AG04450 (cell line): ENCODE results near the gene CREBRF. TPM values are rescaled to one million over a fixed set of nuclear protein-coding genes. Genes with fewer than 3 reads are reported as not detected.

Experiments
- CTCF ChIA-PET: fragments of 300-600, 350-600 bp; formaldehyde crosslinking; extraction: SDS; loops from one replicate; lab custom pipeline; 2022; ENCODE audit warnings: antibody characterized with exemption, inconsistent platforms; lab: Charles Lee
- POLR2A ChIA-PET: fragments of 350-600 bp; formaldehyde crosslinking; extraction: SDS; loops from one replicate; lab custom pipeline; 2021; ENCODE audit warnings: antibody characterized with exemption, inconsistent platforms; lab: Yijun Ruan, JAX
- DNase-seq: peaks from one replicate; pipeline ENCODE4 v3.0.0-alpha.2; 2011; ENCODE audit warnings: low read depth, low spot score
- H3K27ac ChIP-seq: one replicate; pipeline ENCODE4 v1.5.1; 2012; ENCODE audit warnings: low read depth, low read length, control low read depth
- H3K27me3 ChIP-seq: one replicate; pipeline ENCODE4 v1.6.0; 2012; ENCODE audit warnings: low read length; ENCODE audit not compliant: control insufficient read depth, insufficient read depth
- H3K4me3 ChIP-seq: 2 replicates; pipeline ENCODE4 v1.5.1; 2011; ENCODE audit warnings: mild to moderate bottlenecking, low read depth, low read length, control low read depth
- H3K9me3 ChIP-seq: 2 replicates; pipeline ENCODE4 v1.5.1; 2012; ENCODE audit warnings: low read length; ENCODE audit not compliant: control insufficient read depth, insufficient read depth
- polyA minus RNA-seq: library from RNA; depleted of rRNA, polyadenylated mRNA; stranded (reverse); fragments of >200 nt; gene quantifications from 2 replicates; pipeline ENCODE4 v1.2.3, GENCODE V29; 2011; rRNA and poly(A)+ RNA removed
- polyA plus RNA-seq: library from polyadenylated mRNA; depleted of rRNA; stranded (reverse); fragments of >200 nt; gene quantifications from 2 replicates; pipeline ENCODE4 v1.2.3, GENCODE V29; 2011; rRNA removed
- TF ChIP-seq, protein P1 (sequence below): IDR thresholded peaks from 2 replicates; pipeline ENCODE4 v1.5.1; 2011; ENCODE audit warnings: low read depth, low read length, control low read depth, inconsistent platforms

Gene CREBRF, protein sequence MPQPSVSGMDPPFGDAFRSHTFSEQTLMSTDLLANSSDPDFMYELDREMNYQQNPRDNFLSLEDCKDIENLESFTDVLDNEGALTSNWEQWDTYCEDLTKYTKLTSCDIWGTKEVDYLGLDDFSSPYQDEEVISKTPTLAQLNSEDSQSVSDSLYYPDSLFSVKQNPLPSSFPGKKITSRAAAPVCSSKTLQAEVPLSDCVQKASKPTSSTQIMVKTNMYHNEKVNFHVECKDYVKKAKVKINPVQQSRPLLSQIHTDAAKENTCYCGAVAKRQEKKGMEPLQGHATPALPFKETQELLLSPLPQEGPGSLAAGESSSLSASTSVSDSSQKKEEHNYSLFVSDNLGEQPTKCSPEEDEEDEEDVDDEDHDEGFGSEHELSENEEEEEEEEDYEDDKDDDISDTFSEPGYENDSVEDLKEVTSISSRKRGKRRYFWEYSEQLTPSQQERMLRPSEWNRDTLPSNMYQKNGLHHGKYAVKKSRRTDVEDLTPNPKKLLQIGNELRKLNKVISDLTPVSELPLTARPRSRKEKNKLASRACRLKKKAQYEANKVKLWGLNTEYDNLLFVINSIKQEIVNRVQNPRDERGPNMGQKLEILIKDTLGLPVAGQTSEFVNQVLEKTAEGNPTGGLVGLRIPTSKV
- 15.6 and 20.4 TPM in 2 replicates for polyA plus RNA-seq
- 34.7 and 37.0 TPM in 2 replicates for polyA minus RNA-seq

DNA sequence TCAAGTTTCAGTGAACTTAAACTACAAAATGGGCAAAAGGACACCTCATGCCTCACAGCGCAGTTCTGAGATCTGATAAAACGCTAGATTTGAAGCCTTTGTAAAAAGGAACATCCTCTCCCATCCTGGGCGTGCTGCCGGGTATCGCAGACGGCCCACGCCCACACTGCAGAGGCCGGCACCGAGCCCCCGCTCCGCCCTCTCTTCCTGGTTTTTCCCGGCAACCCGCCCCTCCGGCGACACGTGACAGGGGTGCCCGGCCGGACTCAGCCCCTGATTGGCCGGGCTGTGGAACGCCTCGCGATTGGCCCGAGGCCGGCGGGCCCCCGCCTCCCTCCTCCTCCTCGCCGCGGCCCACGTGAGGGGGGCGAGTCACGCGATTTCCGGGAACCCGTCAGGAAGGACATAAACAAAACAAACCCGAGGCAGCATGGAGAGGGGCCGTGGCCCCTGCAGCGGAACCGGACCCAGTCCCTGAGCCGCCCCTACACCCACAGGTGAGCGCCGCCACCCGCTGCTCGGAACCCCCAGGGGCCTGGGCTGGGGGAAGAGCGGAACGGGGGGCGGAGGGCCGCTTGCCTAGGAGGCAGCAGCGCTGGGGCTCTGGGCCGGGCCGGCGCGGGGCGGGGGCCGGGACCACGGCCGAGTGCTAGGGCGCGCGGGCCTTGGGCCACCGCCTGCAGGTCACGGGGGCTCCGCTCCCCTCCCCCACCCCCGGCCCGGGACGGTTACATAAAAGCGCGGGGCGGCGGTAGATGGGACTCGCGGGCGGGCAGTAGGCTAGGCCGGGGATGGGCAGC lies at the start of gene CREBRF:
Gene CREBRF (plus strand): TSS at position 370 of the 800 bp plus-strand sequence. CDS start 24,424 bp downstream, outside the sequence.
- TF ChIP-seq, protein P1, sequence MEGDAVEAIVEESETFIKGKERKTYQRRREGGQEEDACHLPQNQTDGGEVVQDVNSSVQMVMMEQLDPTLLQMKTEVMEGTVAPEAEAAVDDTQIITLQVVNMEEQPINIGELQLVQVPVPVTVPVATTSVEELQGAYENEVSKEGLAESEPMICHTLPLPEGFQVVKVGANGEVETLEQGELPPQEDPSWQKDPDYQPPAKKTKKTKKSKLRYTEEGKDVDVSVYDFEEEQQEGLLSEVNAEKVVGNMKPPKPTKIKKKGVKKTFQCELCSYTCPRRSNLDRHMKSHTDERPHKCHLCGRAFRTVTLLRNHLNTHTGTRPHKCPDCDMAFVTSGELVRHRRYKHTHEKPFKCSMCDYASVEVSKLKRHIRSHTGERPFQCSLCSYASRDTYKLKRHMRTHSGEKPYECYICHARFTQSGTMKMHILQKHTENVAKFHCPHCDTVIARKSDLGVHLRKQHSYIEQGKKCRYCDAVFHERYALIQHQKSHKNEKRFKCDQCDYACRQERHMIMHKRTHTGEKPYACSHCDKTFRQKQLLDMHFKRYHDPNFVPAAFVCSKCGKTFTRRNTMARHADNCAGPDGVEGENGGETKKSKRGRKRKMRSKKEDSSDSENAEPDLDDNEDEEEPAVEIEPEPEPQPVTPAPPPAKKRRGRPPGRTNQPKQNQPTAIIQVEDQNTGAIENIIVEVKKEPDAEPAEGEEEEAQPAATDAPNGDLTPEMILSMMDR = no peak
- CTCF ChIA-PET = interaction anchor here (0.7 to 1.4 kb wide), 2 partner anchors 14 to 125 kb away, joined by 3 read pairs; no protein-coding TSS in a partner anchor
- H3K27me3 ChIP-seq = no peaks in the 10 kb centered on the region
- H3K4me3 ChIP-seq = peak within 1 kb of the TSS; percentile 83
- peak; percentile 90 for DNase-seq
- POLR2A ChIA-PET = interaction anchor here (0.5 to 1.9 kb wide), 6 partner anchors 14 to 857 kb away, joined by 3 to 25 read pairs (median 7); partner anchors contain the start of gene ATP6V0E1
- peak within 1 kb of the TSS; percentile 93 for H3K27ac ChIP-seq
- no peaks in the 10 kb centered on the region for H3K9me3 ChIP-seq

DNA sequence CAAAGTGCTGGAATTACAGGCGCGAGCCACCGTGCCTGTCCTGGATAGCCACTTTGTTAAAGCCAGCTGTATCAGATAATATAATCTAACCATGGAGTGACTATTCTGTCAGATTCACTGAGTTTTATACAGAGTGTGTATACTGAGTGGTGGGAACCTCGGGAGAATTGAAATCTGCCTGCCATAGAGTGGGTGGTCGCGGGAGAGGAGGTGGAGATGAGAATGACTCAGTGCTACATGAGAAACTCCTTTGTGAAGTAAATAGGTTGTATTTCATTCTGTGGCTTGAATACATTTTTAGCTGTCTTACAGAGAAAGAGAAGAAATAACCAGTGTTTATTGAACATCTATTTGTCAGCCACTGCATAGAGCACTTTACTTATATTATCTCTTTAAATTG lies 46.1 kb upstream of the CREBRF start:
- no peak overlapping the region for H3K4me3 ChIP-seq
- no peaks in the 10 kb centered on the region for H3K9me3 ChIP-seq
- H3K27ac ChIP-seq = no peak overlapping the region
- TF ChIP-seq, protein P1 = no peak
- no peaks in the 10 kb centered on the region for H3K27me3 ChIP-seq
- ChIA-PET POLR2A (interaction anchor here (0.6 to 1.4 kb wide), 2 partner anchors 47 to 149 kb away, joined by 3 to 14 read pairs; no protein-coding TSS in a partner anchor), CTCF (interaction anchor here (1.1 to 1.5 kb wide), 3 partner anchors 13 to 110 kb away, joined by 3 read pairs; no protein-coding TSS in a partner anchor)
- no peak for DNase-seq

DNA sequence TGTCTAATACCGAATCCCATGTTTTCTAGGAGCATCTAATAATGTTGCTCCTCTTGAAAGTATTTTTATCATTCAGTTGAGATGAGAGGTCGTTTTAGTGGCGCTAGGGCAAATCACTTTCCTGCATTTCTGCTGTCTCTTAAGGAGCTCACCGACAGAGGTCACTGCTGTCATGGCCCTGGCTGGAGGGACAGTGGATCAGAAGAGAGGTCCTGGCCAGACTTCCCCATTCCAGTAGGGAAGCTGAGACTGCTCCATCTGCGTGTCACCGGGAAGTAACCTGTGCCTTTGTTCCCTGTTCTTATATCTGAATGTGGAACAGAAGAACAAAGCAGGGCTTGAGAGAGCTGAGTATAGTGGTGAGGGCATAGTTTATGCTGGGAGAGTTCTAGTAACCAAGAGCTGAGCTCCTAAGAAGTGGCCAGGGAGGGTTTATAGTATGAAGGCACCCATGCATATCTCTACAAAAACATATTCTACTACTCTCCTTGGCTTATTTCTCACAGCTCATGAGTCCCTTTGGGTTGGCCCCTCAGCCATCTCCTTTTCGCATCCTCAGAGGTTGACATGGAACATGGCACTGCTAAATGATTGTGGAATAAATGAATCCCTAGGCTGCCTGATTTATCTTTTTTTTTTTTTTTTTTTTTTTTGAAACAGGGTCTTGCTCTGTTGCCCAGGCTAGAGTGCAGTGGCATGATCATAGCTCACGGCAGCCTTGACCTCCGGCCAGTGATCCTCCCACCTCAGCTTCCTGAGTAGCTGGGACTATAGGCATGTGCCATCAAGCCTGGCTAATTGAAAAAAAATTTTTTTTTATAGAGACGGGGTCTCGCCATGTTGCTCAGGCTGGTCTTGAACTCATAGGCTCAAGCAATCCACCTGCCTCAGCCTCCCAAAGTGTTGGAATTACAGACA lies 45.3 kb upstream of the CREBRF start:
- Histone ChIP-seq H3K9me3 (no peaks in the 10 kb centered on the region), H3K4me3 (no peak overlapping the region), H3K27ac (no peak overlapping the region), H3K27me3 (no peaks in the 10 kb centered on the region)
- DNase-seq = no peak
- POLR2A ChIA-PET = interaction anchor here (0.6 to 1.4 kb wide), 2 partner anchors 46 to 148 kb away, joined by 3 to 14 read pairs; no protein-coding TSS in a partner anchor
- TF ChIP-seq, protein P1 = peak; percentile 27; the same call in 1 of the 2 replicates
- CTCF ChIA-PET = interaction anchor here (0.5 to 1.5 kb wide), 7 partner anchors 12 to 962 kb away, joined by 3 to 4 read pairs (median 3); no protein-coding TSS in a partner anchor

DNA sequence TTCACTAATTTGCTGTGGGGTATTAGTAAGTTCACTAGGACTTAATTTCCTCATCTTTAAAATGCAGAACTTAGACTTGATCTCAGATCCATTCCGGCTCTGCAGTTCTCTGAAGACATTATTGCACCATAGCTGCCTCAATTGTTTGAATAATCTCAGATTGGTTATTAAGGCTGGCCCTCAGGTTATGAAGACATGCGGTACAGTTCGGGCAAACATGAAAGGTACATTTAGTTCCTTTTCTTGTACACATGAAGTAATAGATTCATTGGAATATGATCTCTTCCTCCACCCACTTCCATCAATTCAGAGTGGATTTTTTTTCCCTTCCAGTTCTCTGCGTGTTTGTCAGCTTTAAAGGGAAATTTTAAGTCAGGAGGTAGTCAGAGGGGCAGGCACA lies 44.6 kb upstream of the CREBRF start:
- H3K4me3 ChIP-seq = no peak overlapping the region
- POLR2A ChIA-PET = no interaction called here
- TF ChIP-seq, protein P1 = no peak
- DNase-seq = no peak
- no peaks in the 10 kb centered on the region for H3K9me3 ChIP-seq
- no peaks in the 10 kb centered on the region for H3K27me3 ChIP-seq
- no peak overlapping the region for H3K27ac ChIP-seq
- CTCF ChIA-PET = interaction anchor here (1.3 to 1.5 kb wide), 2 partner anchors 13 to 46 kb away, joined by 3 to 4 read pairs; no protein-coding TSS in a partner anchor
